Effector memory CD4-positive, alpha-beta T cell (primary cell): ENCODE measurements around the gene COBL.
A peak's percentile ranks its signal among the peaks of the same experiment; 100 is the strongest.

Experiments
- DNase-seq, 3 donors: peaks; one replicate each; pipeline ENCODE4 v3.0.0-alpha.2; 2020
- H3K27ac ChIP-seq: 2 replicates; pipeline ENCODE4 v1.7.0; 2013; ENCODE audit warnings: mild to moderate bottlenecking, low read length, moderate library complexity; ENCODE audit not compliant: insufficient read depth, poor library complexity, severe bottlenecking
- H3K27me3 ChIP-seq: replicated peaks from 2 replicates; pipeline ENCODE4 v1.7.0; 2013; ENCODE audit warnings: mild to moderate bottlenecking, low read length; ENCODE audit not compliant: insufficient read depth, control insufficient read depth, poor library complexity, severe bottlenecking
- H3K36me3 ChIP-seq: 2 replicates; pipeline ENCODE4 v1.7.0; 2013; ENCODE audit warnings: mild to moderate bottlenecking, low read length, moderate library complexity; ENCODE audit not compliant: control insufficient read depth, insufficient read depth
- H3K4me1 ChIP-seq: 2 replicates; pipeline ENCODE4 v1.7.0; 2013; ENCODE audit warnings: low read length, mild to moderate bottlenecking; ENCODE audit not compliant: control insufficient read depth, insufficient read depth, poor library complexity, severe bottlenecking
- H3K4me3 ChIP-seq: 2 replicates; pipeline ENCODE4 v1.7.0; 2013; ENCODE audit warnings: low read length, low read depth, mild to moderate bottlenecking; ENCODE audit not compliant: insufficient read depth, poor library complexity, severe bottlenecking
- H3K9me3 ChIP-seq: 2 replicates; pipeline ENCODE4 v1.7.0; 2013; ENCODE audit warnings: mild to moderate bottlenecking, low read length, moderate library complexity; ENCODE audit not compliant: control insufficient read depth

The COBL gene

DNA sequence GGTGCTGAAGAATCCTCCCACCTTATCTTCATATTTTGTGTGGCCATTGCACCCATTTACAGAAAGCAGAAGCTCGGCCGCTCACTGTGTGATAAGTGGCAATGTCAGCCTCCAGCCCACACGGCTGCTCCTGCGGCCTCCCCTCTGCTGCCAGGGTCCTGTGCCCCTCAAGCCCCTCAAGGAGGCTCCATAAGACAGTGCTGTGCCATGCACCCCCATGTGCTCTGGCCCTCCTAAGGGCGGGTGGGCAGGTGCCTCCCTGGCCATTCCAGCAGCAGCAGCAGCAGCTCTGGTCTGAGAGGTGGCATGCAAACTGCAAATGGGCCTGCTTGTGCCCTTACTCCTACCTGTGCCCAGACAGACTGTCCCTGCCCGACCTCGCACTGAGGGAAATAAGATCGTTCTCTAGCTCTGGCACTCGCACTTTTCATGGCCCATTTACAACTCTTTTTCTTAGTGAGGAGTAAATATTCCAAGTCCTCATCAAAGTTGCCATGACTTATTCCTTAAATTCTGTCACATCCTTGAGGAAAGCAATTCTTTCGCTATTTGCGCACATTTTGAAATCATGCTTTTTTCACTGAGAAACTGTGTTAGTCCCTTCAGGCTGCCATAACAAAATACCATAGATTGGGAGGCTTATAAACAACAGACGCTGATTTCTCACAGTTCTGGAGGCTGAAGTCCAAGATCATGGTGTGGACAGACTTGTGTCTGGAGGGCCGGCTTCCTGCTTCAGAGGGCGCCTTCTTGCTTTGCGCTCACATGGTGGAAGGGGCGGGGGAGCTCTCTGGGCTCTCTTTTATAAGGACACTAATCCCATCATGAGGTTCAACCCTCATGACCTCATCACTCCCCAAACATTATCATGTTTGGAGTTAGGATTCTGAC lies 187.8 kb downstream of the COBL start:
- no peaks in the 10 kb centered on the region for H3K36me3 ChIP-seq
- H3K27me3 ChIP-seq, result no peaks in the 10 kb centered on the region
- DNase-seq, result no peak
- no peak overlapping the region for H3K27ac ChIP-seq
- H3K4me1 ChIP-seq, result no peaks in the 10 kb centered on the region
- no peak overlapping the region for H3K4me3 ChIP-seq
- no peaks in the 10 kb centered on the region for H3K9me3 ChIP-seq

DNA sequence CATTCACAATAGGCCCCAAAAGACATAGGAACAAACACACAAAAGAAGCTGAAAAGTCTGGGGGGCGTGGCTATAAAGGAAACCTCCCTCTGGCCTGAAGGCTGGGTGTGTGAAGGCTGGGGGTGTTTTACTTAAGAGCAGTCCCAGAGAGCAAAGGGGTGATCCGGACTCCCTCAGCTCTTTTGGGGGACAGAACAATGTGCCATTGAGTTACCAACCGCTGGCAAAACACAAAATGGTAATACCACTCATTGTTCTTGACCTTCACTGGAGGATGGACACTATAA lies 189.0 kb downstream of the COBL start:
- Histone ChIP-seq H3K27ac (no peak overlapping the region), H3K27me3 (no peaks in the 10 kb centered on the region), H3K4me3 (no peak overlapping the region), H3K36me3 (no peaks in the 10 kb centered on the region), H3K4me1 (no peaks in the 10 kb centered on the region), H3K9me3 (no peaks in the 10 kb centered on the region)
- DNase-seq, result no peak

DNA sequence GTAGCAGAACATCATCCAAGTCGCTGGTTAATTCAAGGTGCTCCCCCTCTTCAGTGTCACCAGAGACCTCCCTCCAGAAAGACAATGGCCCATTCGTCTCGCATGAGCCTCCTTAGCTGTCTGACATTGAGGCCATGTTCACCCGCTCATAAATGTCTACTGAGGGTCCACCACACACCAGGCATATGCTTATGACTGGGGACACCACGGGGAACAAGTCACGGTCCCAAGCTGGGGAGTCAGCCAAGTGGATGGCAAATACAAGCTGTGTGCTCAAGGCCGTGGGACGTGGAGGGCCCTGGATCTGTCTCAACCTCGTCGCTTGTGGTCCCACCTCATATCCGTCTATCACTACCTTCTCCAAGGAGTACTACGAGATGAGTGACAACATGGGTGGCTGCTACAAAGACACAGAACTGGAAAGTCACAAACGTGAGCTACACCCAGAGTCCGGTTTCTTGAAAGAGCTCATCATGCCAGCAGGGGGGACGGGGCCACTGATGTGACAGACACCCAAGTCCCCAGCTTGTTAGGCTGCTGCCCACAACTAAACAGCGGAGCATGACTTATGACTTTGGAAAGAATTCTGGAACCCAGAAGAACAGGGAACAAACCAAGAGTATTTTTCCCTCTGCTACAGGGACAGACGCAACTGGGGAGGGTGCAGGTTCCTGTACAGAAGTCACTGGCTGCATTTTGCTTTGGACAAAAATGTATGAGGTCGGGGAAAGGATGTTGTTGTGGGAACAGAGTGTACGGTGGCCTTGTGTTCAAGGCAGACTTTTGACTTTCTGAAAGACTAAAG lies 189.6 kb downstream of the COBL start:
- Histone ChIP-seq H3K4me3 (no peak overlapping the region), H3K9me3 (no peaks in the 10 kb centered on the region), H3K36me3 (no peaks in the 10 kb centered on the region), H3K27ac (no peak overlapping the region), H3K27me3 (no peaks in the 10 kb centered on the region), H3K4me1 (peaks cover 3% of the 10 kb centered on the region)
- no peak for DNase-seq

DNA sequence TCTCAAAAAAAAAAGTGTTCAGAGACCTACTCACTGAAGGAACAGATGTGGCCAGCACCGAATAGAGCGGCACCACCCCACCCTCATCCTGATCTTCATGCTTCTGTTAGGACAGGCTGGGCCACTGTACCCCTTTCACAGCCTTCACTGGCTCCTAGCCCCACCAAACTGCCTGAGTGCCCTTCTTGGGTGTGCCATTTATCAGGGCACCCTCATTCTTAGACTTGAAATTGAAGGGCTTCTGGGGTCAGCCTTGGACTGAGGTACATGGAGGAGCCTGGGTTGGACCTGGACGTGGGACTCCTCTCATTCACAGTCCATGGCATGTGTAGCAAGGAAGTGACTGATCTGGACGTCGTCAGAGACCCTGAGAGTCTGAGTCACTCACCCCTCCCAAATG lies 190.3 kb downstream of the COBL start:
- no peak for DNase-seq
- Histone ChIP-seq H3K9me3 (no peaks in the 10 kb centered on the region), H3K36me3 (no peaks in the 10 kb centered on the region), H3K4me3 (no peak overlapping the region), H3K27ac (no peak overlapping the region), H3K4me1 (peaks cover 4% of the 10 kb centered on the region), H3K27me3 (no peaks in the 10 kb centered on the region)

DNA sequence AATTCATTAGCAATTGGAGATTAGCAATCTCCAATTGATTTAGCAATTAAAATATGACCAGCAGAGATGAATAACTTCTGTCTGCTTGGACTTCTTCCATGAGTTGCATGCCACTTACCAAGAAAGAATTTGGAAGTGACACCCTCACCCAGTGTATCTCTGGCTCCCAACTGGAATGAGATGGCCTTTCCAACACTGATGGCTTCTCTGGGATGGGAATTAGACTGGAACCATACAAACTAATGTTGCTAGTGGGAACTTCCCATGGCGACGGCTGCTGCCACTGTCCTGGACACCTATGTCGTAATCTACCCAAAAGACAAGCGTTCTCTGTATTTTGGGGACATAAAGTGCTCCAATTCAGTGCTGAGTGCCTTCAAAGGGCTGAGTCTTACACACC lies 192.3 kb downstream of the COBL start:
- no peak for DNase-seq
- H3K4me1 ChIP-seq, result peaks cover 4% of the 10 kb centered on the region
- H3K36me3 ChIP-seq, result no peaks in the 10 kb centered on the region

DNA sequence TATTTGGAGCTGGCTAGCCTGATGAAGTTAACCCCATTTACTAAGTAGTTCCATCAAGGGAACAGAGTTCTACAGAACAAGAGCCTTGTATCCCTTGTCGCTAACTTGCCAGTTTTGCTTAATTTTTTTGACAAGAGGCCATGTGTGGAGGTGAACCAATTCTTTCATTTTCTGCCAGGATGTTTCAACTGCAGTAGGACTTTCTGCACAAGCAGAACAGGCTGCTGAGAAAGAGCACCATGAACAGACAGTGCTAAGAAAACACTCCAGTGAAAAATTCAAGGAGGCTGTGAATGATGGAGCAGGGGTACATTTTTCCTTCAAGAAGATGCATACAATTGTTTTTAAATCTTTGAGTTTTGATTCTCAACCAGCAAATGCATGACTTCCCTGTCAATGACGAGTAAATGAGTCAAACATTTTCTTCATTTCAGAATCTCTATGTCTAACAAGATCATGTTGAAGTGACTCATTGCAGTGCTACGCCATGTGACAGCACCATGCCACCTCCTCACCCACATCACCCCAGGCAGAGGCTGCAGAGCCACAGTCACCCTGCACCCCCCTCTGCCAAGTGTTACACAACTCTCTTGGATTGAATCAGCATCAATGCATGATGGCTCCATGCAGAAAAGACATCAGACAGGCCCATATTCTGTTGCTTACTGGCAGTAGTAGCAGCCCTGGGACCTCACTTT lies 193.1 kb downstream of the COBL start:
- Histone ChIP-seq H3K4me3 (no peak overlapping the region), H3K27me3 (no peaks in the 10 kb centered on the region), H3K9me3 (no peaks in the 10 kb centered on the region), H3K36me3 (no peaks in the 10 kb centered on the region), H3K4me1 (peaks cover 4% of the 10 kb centered on the region), H3K27ac (no peak overlapping the region)
- peak in 1 of 3 donors; percentile 1 for DNase-seq

More for the DNA sequence above, 192.3 kb downstream of the COBL start:
- Histone ChIP-seq H3K27ac (no peak overlapping the region), H3K27me3 (no peaks in the 10 kb centered on the region), H3K9me3 (no peaks in the 10 kb centered on the region), H3K4me3 (no peak overlapping the region)

DNA sequence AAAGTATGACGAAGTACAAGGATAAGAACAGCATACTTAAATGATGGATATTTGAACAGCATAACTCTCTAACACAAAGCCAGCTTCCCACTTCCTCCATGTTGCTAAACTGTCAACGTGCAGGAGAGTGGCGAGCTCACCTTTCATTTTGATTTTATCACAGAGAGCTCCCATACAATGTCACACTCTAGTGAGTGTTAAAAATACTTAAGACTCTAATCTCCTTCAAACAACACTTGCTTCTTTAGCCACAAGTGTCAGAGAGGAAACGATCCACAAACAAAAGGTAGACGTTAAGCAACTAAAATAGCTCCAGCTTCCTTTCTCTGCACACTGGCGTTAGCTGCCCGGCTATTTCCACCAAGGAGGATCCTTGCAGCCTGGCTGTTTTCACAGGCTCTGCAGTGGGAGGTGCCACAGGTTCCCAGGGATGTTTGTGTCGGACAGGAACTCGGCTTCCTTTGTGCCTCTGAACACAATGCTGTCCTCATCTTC lies 194.6 kb downstream of the COBL start:
- peak overlapping the region; percentile 7 for H3K4me3 ChIP-seq
- peaks cover 4% of the 10 kb centered on the region for H3K4me1 ChIP-seq
- no peaks in the 10 kb centered on the region for H3K9me3 ChIP-seq
- H3K27me3 ChIP-seq, result no peaks in the 10 kb centered on the region
- no peaks in the 10 kb centered on the region for H3K36me3 ChIP-seq
- H3K27ac ChIP-seq, result no peak overlapping the region
- DNase-seq, result no peak

DNA sequence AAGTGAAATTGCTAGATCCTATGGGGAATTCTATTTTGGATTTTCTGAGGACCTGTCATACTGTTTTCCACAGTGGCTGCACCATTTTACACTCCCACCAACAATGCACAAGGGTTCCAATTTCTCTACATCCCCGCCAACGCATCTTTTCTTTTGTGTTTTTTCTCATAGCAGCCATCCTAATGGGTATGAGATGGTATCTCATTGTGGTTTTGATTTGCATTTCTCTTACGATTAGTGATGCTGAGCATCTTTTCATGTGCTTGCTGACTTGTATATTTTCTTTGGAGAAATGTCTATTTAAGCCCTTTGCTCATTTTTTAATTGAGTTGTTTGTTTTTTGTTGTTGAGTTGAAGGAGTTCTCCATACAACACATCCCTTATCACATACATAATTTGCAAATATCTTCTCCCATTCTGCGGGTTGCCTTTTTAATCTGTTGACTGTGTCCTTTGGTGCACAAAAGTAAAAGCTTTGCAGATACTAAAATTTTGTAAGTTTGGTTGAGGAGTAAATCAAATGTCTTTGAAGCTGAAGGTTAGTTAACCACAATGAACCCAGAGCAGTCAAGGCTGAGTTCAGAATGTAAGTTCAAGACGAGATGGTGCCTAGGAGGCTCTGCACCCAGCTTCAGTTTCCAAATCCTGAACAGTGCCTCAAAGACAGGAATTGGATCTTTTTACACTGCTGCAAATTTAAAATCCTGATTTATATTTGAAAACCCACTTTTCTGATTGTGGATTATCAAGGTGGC lies 195.4 kb downstream of the COBL start:
- H3K27ac ChIP-seq, result no peak overlapping the region
- H3K4me3 ChIP-seq, result no peak overlapping the region
- H3K4me1 ChIP-seq, result peaks cover 4% of the 10 kb centered on the region
- H3K9me3 ChIP-seq, result no peaks in the 10 kb centered on the region
- no peaks in the 10 kb centered on the region for H3K36me3 ChIP-seq
- DNase-seq, result no peak
- no peaks in the 10 kb centered on the region for H3K27me3 ChIP-seq

DNA sequence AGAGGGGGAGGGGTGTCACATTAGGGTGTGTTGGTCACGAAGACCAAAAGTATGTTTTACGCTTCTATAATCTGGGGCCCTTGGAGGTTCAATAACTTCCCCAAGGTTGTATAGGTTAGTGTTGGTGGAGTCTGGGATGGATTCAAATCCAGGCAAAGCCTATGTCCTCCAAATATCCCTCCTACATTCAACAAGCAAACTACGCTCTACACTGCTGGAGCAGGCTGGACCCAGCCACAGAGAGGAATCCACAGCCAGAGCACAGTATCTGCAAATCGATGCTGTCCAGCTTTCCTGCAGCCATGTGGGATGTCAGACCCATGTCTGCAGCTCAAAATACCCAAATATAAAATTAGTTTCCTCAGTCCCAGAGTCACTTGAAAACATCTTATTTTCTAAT lies 198.0 kb downstream of the COBL start:
- no peak overlapping the region for H3K4me3 ChIP-seq
- no peak overlapping the region for H3K27ac ChIP-seq
- no peaks in the 10 kb centered on the region for H3K27me3 ChIP-seq
- H3K36me3 ChIP-seq, result no peaks in the 10 kb centered on the region
- no peak for DNase-seq
- no peaks in the 10 kb centered on the region for H3K9me3 ChIP-seq
- peaks cover 4% of the 10 kb centered on the region for H3K4me1 ChIP-seq
